Spinal cord (tissue), 10 donors: ENCODE results near the gene KIFAP3. TPM values are rescaled to one million over a fixed set of nuclear protein-coding genes. Genes with fewer than 3 reads are reported as not detected.
"Not testable (repeated sequence)": the region's sequence is repeated elsewhere in the genome, so short reads cannot be mapped to it uniquely, and the experiment has no call there.

Experiments
- DNase-seq, 6 donors: peaks; one replicate each; pipeline versions ENCODE4 v3.0.0 to v3.0.0-alpha.2; 2013 to 2015; ENCODE audit warnings: low spot score in 6 of 6, low read depth in 4 of 6
- H3K27ac ChIP-seq: one replicate; pipeline ENCODE4 v1.5.1; 2013; ENCODE audit warnings: low read depth, low read length, control low read depth
- H3K27me3 ChIP-seq: one replicate; pipeline ENCODE4 v1.6.1; 2013; ENCODE audit warnings: low read length; ENCODE audit not compliant: control insufficient read depth, insufficient read depth
- H3K36me3 ChIP-seq: one replicate; pipeline ENCODE4 v1.6.1; 2013; ENCODE audit warnings: low read length; ENCODE audit not compliant: control insufficient read depth, insufficient read depth
- H3K4me1 ChIP-seq: one replicate; pipeline ENCODE4 v1.6.1; 2013; ENCODE audit warnings: low read length; ENCODE audit not compliant: control insufficient read depth, insufficient read depth
- H3K4me3 ChIP-seq: one replicate; pipeline ENCODE4 v1.5.1; 2013; ENCODE audit warnings: low read depth, low read length, control low read depth
- H3K9me3 ChIP-seq: one replicate; pipeline ENCODE4 v1.6.1; 2013; ENCODE audit warnings: low read length; ENCODE audit not compliant: control insufficient read depth, insufficient read depth
- WGBS: methylation state at CpG from one replicate; pipeline ENCODE4 v1.1.5; 2013; ENCODE audit warnings: missing lambda C conversion rate; ENCODE audit not compliant: insufficient coverage; 5-methylcytosine and 5-hydroxymethylcytosine counted together
- polyA plus RNA-seq, 2 donors: library from polyadenylated mRNA; unstranded; fragments of 120-200 nt; gene quantifications; one replicate each; pipeline ENCODE4 v1.2.1, GENCODE V29; 2013; ENCODE audit not compliant: insufficient read length in 2 of 2
- total RNA-seq, 2 donors: library from RNA; depleted of rRNA in 1 of 2; stranded (reverse); fragments of 120-200 nt in 1 of 2; fragments of >200 nt in 1 of 2; gene quantifications; one replicate each; pipeline versions ENCODE4 v1.2.3 to v1.2.4, GENCODE V29; 2013 to 2014
- donor health status: healthy.

KIFAP3 gene
- total and polyA plus RNA-seq, 4 donors = 79.7 to 163 (median 149) TPM

DNA sequence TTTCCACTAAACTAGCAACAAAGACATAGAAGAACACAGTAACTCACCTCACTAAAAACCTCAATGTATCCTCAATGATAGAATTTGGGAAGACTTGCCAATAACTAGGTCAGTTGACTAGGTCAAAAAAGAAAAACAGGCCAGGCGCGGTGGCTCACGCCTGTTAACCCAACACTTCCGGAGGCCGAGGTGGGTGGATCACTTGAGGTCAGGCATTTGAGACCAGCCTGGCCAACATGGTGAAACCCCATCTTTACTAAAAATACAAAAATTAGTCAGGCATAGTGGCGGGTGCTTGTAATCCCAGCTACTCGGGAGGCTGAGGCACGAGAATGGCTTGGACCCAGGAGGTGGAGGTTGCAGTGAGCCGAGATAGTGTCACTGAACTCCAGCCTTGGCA lies 156.3 kb downstream of the KIFAP3 start:
- H3K4me1 ChIP-seq, H3K36me3 ChIP-seq, H3K27ac ChIP-seq, H3K4me3 ChIP-seq, H3K27me3 ChIP-seq, H3K9me3 ChIP-seq, DNase-seq: not testable (repeated sequence)
- WGBS = 96% methylated on average over 7 of the region's 9 CpGs

DNA sequence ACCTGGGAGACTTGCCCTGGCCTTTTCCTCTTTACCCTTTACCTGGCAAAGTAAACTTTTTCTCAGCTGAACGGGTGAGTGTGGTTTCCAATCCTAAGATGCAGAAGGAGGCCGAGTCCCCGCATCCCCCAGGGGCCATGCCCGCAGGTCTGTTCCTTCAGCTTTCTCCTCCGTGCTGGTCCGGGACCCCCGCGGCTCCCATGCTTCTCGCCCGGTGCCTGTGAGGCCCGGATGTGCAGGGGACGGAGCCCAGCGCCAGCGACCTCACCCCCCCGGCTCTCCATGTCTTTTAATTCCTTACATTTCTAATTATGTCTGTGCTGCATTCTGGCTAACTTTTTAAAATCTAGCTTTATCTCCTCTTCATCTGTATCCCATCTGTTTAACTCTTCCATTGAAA lies 159.3 kb downstream of the KIFAP3 start:
- H3K4me3 ChIP-seq = no peak overlapping the region
- no peaks in the 10 kb centered on the region for H3K27me3 ChIP-seq
- no peaks in the 10 kb centered on the region for H3K36me3 ChIP-seq
- no peak overlapping the region for H3K27ac ChIP-seq
- 33% methylated on average over 11 of the region's 15 CpGs for WGBS
- DNase-seq = no peak
- peaks cover 6% of the 10 kb centered on the region for H3K4me1 ChIP-seq
- no peaks in the 10 kb centered on the region for H3K9me3 ChIP-seq

DNA sequence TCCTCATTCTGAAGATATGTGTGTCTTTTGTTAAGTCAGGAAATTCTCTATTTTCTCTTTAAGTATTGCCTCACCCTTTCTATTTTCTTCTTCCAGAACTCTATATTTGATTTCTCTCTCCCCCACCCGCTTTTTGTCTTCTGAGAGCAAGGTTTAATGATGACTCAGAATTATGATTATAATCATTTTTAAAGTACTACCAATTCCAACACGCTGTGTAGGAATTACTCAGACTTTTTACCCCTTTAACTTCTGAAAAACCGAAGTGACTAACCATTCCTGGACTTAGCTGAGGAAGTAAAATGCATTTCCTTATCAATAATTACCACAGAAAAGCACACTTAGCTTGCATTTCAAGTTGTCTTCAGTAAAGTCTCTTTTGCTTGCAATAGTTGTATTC lies 160.0 kb downstream of the KIFAP3 start:
- no peak for DNase-seq
- Histone ChIP-seq H3K27ac (no peak overlapping the region), H3K4me1 (peaks cover 6% of the 10 kb centered on the region), H3K36me3 (no peaks in the 10 kb centered on the region), H3K9me3 (no peaks in the 10 kb centered on the region), H3K27me3 (no peaks in the 10 kb centered on the region), H3K4me3 (no peak overlapping the region)
- WGBS = no CpG with 5 or more reads among the region's 3 CpGs

DNA sequence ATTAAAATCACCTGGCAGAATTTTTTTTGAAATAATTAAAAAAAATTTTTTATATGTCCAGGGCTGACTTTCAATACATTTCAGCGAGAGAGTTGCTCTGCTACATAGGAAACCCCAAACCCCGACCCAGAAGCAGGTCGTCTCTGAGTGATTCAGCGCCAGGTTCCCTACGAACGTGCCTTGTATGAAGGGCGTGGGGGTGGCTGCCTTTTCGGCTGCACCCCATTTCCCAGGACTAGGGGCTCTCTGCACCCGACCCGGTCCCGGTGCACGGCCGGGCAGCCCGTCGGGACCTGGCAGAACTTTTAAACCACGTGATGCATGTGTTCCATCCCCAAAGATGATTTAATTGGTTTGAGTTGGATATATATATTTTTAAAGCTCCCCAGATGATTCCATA lies 165.0 kb downstream of the KIFAP3 start:
- Histone ChIP-seq H3K27me3 (no peaks in the 10 kb centered on the region), H3K27ac (no peak overlapping the region), H3K9me3 (no peaks in the 10 kb centered on the region), H3K36me3 (no peaks in the 10 kb centered on the region), H3K4me1 (no peaks in the 10 kb centered on the region), H3K4me3 (no peak overlapping the region)
- 95% methylated on average over 11 of the region's 16 CpGs for WGBS
- DNase-seq = no peak

DNA sequence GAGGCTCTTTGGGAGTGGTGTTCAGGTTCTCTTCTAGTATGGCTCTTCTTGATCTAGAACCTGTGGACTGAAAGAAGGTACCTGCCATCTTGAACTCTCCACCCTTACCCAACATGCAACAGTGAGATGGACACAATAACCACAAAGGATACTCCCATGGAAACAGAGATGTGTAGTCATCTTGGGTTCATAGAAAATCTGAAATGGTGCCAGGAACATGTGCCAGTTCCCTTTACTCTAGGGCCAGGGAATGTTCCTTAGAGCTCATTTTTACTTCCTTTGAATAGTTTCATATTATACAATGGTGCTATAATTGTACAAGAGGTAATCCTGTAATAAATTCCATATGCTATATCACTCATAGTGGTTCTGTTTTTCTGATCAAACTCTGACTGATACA lies 167.6 kb downstream of the KIFAP3 start:
- DNase-seq = no peak
- Histone ChIP-seq H3K27ac (no peak overlapping the region), H3K4me3 (no peak overlapping the region), H3K4me1 (no peaks in the 10 kb centered on the region), H3K9me3 (no peaks in the 10 kb centered on the region), H3K27me3 (no peaks in the 10 kb centered on the region), H3K36me3 (no peaks in the 10 kb centered on the region)

GRCh38 chr1:169904834-169905233 lies 169.7 kb downstream of the KIFAP3 start:
- WGBS = no CpG with 5 or more reads among the region's 1 CpG
- Histone ChIP-seq H3K4me3 (no peak overlapping the region), H3K9me3 (no peaks in the 10 kb centered on the region), H3K27ac (no peak overlapping the region), H3K27me3 (no peaks in the 10 kb centered on the region), H3K4me1 (no peaks in the 10 kb centered on the region), H3K36me3 (no peaks in the 10 kb centered on the region)
- no peak for DNase-seq

GRCh38 chr1:169902751-169903150 lies 171.7 kb downstream of the KIFAP3 start:
- Histone ChIP-seq H3K9me3 (no peaks in the 10 kb centered on the region), H3K4me1 (no peaks in the 10 kb centered on the region), H3K27me3 (no peaks in the 10 kb centered on the region), H3K4me3 (no peak overlapping the region), H3K36me3 (no peaks in the 10 kb centered on the region), H3K27ac (no peak overlapping the region)
- no CpG with 5 or more reads among the region's 5 CpGs for WGBS
- DNase-seq = no peak

DNA sequence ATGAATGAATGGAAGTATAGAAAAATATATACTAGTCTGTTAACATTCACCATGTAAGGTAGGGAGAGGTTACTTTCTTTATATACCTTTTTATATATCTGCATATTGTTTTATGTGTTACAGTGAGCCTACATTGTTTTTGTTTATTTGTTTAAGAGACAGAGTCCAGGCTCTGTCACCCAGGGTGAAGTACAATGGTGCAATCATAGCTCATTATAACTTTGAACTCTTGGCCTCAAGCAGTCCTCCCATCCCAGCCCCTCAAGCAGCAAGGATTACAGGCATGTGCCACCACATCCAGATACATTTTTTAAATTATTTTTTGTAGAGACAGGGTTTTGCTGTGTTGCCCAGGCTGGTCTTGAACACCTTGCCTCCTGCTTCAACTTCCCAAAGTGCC lies 173.4 kb downstream of the KIFAP3 start:
- Histone ChIP-seq H3K27me3 (no peaks in the 10 kb centered on the region), H3K9me3 (no peaks in the 10 kb centered on the region), H3K36me3 (no peaks in the 10 kb centered on the region), H3K4me1 (no peaks in the 10 kb centered on the region), H3K27ac (no peak overlapping the region), H3K4me3 (no peak overlapping the region)
- no peak for DNase-seq

DNA sequence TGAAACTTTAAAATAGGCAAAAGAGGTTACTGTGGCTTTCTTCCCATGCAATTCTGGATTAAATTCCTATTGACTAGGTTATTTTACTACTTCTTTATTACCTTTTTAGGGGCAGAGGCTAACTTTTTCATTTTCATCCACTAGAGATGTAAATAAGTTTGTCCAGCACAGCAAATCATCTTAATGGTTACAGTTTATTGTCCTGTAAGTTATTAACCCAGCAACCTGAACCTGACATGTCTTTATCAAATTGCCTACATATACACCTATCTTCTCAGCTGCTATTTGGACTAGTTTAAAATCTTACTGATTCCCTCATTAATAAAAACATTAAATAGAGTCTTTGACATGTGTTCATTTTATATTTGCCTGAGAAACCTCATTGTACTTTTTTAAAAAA lies 173.9 kb downstream of the KIFAP3 start:
- Histone ChIP-seq H3K36me3 (no peaks in the 10 kb centered on the region), H3K4me3 (no peak overlapping the region), H3K27ac (no peak overlapping the region), H3K4me1 (no peaks in the 10 kb centered on the region), H3K27me3 (no peaks in the 10 kb centered on the region), H3K9me3 (no peaks in the 10 kb centered on the region)
- no peak for DNase-seq

GRCh38 chr1:169899519-169900217 lies 174.8 kb downstream of the KIFAP3 start:
- no peak overlapping the region for H3K4me3 ChIP-seq
- 82% methylated on average over 4 of the region's 4 CpGs for WGBS
- no peaks in the 10 kb centered on the region for H3K36me3 ChIP-seq
- DNase-seq = no peak
- H3K9me3 ChIP-seq = no peaks in the 10 kb centered on the region
- H3K4me1 ChIP-seq = no peaks in the 10 kb centered on the region
- no peak overlapping the region for H3K27ac ChIP-seq
- H3K27me3 ChIP-seq = no peaks in the 10 kb centered on the region
